GM10248 (cell line): ENCODE measurements around the gene MYH9.

Experiments
- CTCF ChIA-PET: fragments of 300-600 bp; sonication (Branson Sonifier 250); formaldehyde crosslinking; extraction: SDS; loops from one replicate; lab custom pipeline; 2021; ENCODE audit warnings: antibody characterized with exemption; lab: Yijun Ruan, JAX
- POLR2A ChIA-PET: fragments of 350-650 bp; sonication (Branson Sonifier 250); formaldehyde crosslinking; extraction: SDS; loops from one replicate; lab custom pipeline; 2020; ENCODE audit warnings: antibody characterized with exemption; lab: Yijun Ruan, JAX
- DNase-seq: peaks from one replicate; pipeline ENCODE4 v3.0.0; 2012; ENCODE audit errors: extremely low spot score
- CTCF ChIP-seq: IDR thresholded peaks from 2 replicates; pipeline ENCODE4 v1.5.1; 2012; ENCODE audit warnings: mild to moderate bottlenecking, low read depth; ENCODE audit errors: extremely low read depth, missing control alignments, control extremely low read depth

The MYH9 gene

GRCh38 chr22:36419912-36420882 is 32.4 kb upstream of the MYH9 start:
- ChIA-PET CTCF (interaction anchor here (1.2 to 1.6 kb wide), 2 partner anchors 13 to 16 kb away, joined by 3 to 7 read pairs; no protein-coding TSS in a partner anchor), POLR2A (no interaction called here)
- no peak for DNase-seq

GRCh38 chr22:36419177-36419911 is 31.6 kb upstream of the MYH9 start:
- ChIA-PET POLR2A (no interaction called here), CTCF (interaction anchor here (1.2 to 1.6 kb wide), 2 partner anchors 12 to 17 kb away, joined by 3 to 7 read pairs; no protein-coding TSS in a partner anchor)
- no peak for DNase-seq
- no peak for TF ChIP-seq CTCF

More at GRCh38 chr22:36419912-36420882, 32.4 kb upstream of the MYH9 start:
- TF ChIP-seq CTCF: no peak

GRCh38 chr22:36417281-36417686 is 29.5 kb upstream of the MYH9 start:
- ChIA-PET POLR2A (no interaction called here), CTCF (interaction anchor here (1.7 kb wide), 1 partner anchor 117 kb away, joined by 4 read pairs; no protein-coding TSS in a partner anchor)

GRCh38 chr22:36415415-36416168 is 27.8 kb upstream of the MYH9 start:
- CTCF ChIA-PET: interaction anchor here (0.9 kb wide), 1 partner anchor 19 kb away, joined by 3 read pairs; no protein-coding TSS in a partner anchor
- POLR2A ChIA-PET: no interaction called here
- no peak for DNase-seq
- no peak for TF ChIP-seq CTCF

More at GRCh38 chr22:36417281-36417686, 29.5 kb upstream of the MYH9 start:
- no peak for DNase-seq
- no peak for TF ChIP-seq CTCF

- no peak for DNase-seq
- ChIA-PET CTCF (no interaction called here), POLR2A (no interaction called here)
- no peak for TF ChIP-seq CTCF
These were observed 25.4 kb upstream of the MYH9 start for GRCh38 chr22:36413022-36413775.
